Measurements from ENCODE around the gene MIA2.
A peak's percentile ranks its signal among the peaks of the same experiment; 100 is the strongest.
"Not testable (repeated sequence)": the region's sequence is repeated elsewhere in the genome, so short reads cannot be mapped to it uniquely, and the experiment has no call there.

Gene MIA2

GRCh38 chr14:39276579-39277114, 42.9 kb downstream of the MIA2 start:
- H3K9me3 Mint-ChIP-seq: peaks cover 7 to 13% of the 10 kb centered on the region in 2 donors
- H3K4me3 Mint-ChIP-seq: no peak overlapping the region
- ATAC-seq (no peak), DNase-seq (no peak)
- peaks cover 64% of the 10 kb centered on the region for H3K4me1 Mint-ChIP-seq
- H3K27ac Mint-ChIP-seq: peak overlapping the region in 1 of 2 donors; percentile 19
- H3K27me3 Mint-ChIP-seq: no peaks in the 10 kb centered on the region

GRCh38 chr14:39279515-39279914, 45.8 kb downstream of the MIA2 start:
- DNase-seq: no peak
- H3K27ac Mint-ChIP-seq: no peak overlapping the region
- H3K27me3 Mint-ChIP-seq: no peaks in the 10 kb centered on the region
- no peak for ATAC-seq
- H3K9me3 Mint-ChIP-seq: no peaks in the 10 kb centered on the region
- no peak overlapping the region for H3K4me3 Mint-ChIP-seq
- peaks cover 45% of the 10 kb centered on the region for H3K4me1 Mint-ChIP-seq

- H3K4me3 Mint-ChIP-seq: not testable (repeated sequence)
Measured at GRCh38 chr14:39280678-39281077, 47.0 kb downstream of the MIA2 start.

DNA sequence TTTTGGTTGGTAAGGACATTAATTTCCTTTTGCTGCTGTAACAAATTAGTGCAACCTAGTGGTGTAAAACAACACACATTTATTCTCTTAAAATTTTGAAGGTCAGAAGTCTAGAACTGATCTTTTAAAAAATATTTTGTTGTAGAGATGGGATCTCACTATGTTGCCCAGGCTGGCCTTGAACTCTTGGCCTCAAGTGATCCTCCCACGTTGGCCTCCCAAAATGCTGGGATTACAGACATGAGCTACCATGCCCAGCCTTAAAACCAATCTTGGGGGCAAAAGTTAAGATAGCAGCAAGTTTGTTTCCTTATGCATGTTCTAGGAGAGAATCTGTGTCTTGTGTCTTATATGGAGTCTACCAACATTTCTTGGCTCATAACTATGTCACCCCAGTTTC, 55.8 kb downstream of the MIA2 start:
- Mint-ChIP-seq H3K9me3 (no peaks in the 10 kb centered on the region), H3K27ac (no peak overlapping the region), H3K4me1 (peaks cover 7% of the 10 kb centered on the region), H3K4me3 (no peak overlapping the region), H3K27me3 (no peaks in the 10 kb centered on the region)
- DNase-seq (no peak), ATAC-seq (no peak)

More at GRCh38 chr14:39280678-39281077, 47.0 kb downstream of the MIA2 start:
- not testable (repeated sequence) for H3K9me3 Mint-ChIP-seq, H3K27me3 Mint-ChIP-seq, H3K27ac Mint-ChIP-seq, DNase-seq, ATAC-seq
- H3K4me1 Mint-ChIP-seq: peaks cover 38% of the 10 kb centered on the region

- H3K9me3 Mint-ChIP-seq: no peaks in the 10 kb centered on the region
- no peak for ATAC-seq
- no peak for DNase-seq
- no peak overlapping the region for H3K4me3 Mint-ChIP-seq
- H3K27ac Mint-ChIP-seq: no peak overlapping the region
- H3K27me3 Mint-ChIP-seq: no peaks in the 10 kb centered on the region
- peaks cover 7% of the 10 kb centered on the region for H3K4me1 Mint-ChIP-seq
Measured at GRCh38 chr14:39291701-39292100, 58.0 kb downstream of the MIA2 start.

- no peak for DNase-seq
- Mint-ChIP-seq H3K27me3 (no peaks in the 10 kb centered on the region), H3K4me1 (peaks cover 7% of the 10 kb centered on the region), H3K9me3 (no peaks in the 10 kb centered on the region), H3K4me3 (no peak overlapping the region), H3K27ac (no peak overlapping the region)
- no peak for ATAC-seq
Measured at GRCh38 chr14:39293629-39294028, 59.9 kb downstream of the MIA2 start.

DNA sequence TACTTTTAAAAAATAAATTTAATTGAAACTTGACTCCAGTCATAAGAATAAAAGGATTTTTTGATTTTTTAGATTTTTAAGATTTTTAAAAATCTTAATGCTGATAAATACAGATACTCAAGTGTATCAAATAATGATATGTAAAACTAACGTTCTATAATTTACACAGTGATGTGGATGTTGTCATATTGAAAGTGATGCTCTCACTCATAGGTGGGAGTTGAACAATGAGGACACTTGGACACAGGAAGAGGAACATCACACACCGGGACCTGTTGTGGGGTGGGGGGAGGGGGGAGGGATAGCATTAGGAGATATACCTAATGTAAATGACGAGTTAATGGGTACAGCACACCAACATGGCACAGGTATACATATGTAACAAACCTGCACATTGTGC, 66.7 kb downstream of the MIA2 start:
- H3K27ac Mint-ChIP-seq, H3K4me1 Mint-ChIP-seq, H3K9me3 Mint-ChIP-seq, H3K4me3 Mint-ChIP-seq, DNase-seq, H3K27me3 Mint-ChIP-seq, ATAC-seq: not testable (repeated sequence)

DNA sequence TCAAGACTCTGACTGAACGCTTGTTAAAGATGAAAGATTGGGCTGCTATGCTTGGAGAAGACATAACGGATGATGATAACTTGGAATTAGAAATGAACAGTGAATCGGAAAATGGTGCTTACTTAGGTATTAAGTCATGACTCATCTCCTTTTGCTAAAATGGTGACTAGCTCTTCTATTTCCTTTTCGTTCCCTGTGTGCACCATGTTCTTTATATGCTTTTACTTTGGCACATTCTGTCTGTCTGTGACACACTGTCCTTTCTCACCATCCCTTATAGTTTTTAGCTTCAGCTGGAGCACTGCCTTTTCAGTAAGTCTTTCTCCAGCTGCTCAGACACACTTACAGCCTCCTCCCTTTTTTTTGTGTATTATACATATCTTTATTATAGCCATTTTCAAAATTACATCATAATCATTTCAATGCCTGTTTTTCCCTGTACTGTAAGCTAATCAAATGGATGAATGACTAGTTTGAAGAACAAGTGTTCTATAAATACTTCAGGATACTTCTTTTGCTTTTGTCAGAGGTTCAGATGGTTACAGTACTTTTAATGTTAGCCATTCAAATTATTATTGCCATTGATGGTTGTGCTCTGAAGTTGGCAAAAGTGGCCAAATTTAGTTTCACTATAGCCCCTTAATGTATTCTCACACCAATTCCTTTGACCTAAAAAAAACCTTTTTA, 68.6 kb downstream of the MIA2 start:
- Mint-ChIP-seq H3K4me3 (no peak overlapping the region), H3K27me3 (no peaks in the 10 kb centered on the region), H3K9me3 (no peaks in the 10 kb centered on the region), H3K27ac (no peak overlapping the region), H3K4me1 (peaks cover 6% of the 10 kb centered on the region)
- ATAC-seq (no peak), DNase-seq (no peak)

- Mint-ChIP-seq H3K9me3 (no peaks in the 10 kb centered on the region), H3K27ac (no peak overlapping the region), H3K4me3 (no peak overlapping the region), H3K27me3 (no peaks in the 10 kb centered on the region), H3K4me1 (peaks cover 6% of the 10 kb centered on the region)
- DNase-seq: no peak
- no peak for ATAC-seq
Measured at GRCh38 chr14:39303115-39303514, 69.4 kb downstream of the MIA2 start.

GRCh38 chr14:39307815-39308214, 74.1 kb downstream of the MIA2 start:
- Mint-ChIP-seq H3K27me3 (no peaks in the 10 kb centered on the region), H3K9me3 (no peaks in the 10 kb centered on the region)
- ATAC-seq: no peak

GRCh38 chr14:39310051-39310450, 76.3 kb downstream of the MIA2 start:
- ATAC-seq: no peak
- no peak overlapping the region for H3K4me3 Mint-ChIP-seq
- H3K9me3 Mint-ChIP-seq: no peaks in the 10 kb centered on the region
- H3K4me1 Mint-ChIP-seq: peaks cover 6% of the 10 kb centered on the region
- no peaks in the 10 kb centered on the region for H3K27me3 Mint-ChIP-seq
- no peak overlapping the region for H3K27ac Mint-ChIP-seq
- no peak for DNase-seq

More at GRCh38 chr14:39307815-39308214, 74.1 kb downstream of the MIA2 start:
- H3K4me1 Mint-ChIP-seq: peaks cover 6% of the 10 kb centered on the region
- H3K27ac Mint-ChIP-seq: no peak overlapping the region
- H3K4me3 Mint-ChIP-seq: no peak overlapping the region
- DNase-seq: no peak

GRCh38 chr14:39315859-39316444, 82.2 kb downstream of the MIA2 start:
- H3K27ac Mint-ChIP-seq: no peak overlapping the region
- H3K27me3 Mint-ChIP-seq: no peaks in the 10 kb centered on the region
- ATAC-seq (no peak), DNase-seq (no peak)
- no peaks in the 10 kb centered on the region for H3K9me3 Mint-ChIP-seq
- no peaks in the 10 kb centered on the region for H3K4me1 Mint-ChIP-seq
- no peak overlapping the region for H3K4me3 Mint-ChIP-seq

GRCh38 chr14:39316830-39317553, 83.3 kb downstream of the MIA2 start:
- Mint-ChIP-seq H3K4me3 (no peak overlapping the region), H3K27me3 (no peaks in the 10 kb centered on the region), H3K9me3 (no peaks in the 10 kb centered on the region), H3K4me1 (no peaks in the 10 kb centered on the region), H3K27ac (no peak overlapping the region)
- no peak for ATAC-seq
- DNase-seq: no peak

- H3K9me3 Mint-ChIP-seq: no peaks in the 10 kb centered on the region
- no peak overlapping the region for H3K27ac Mint-ChIP-seq
Measured at GRCh38 chr14:39318574-39318973, 84.9 kb downstream of the MIA2 start.

GRCh38 chr14:39319381-39319780, 85.7 kb downstream of the MIA2 start:
- H3K27ac Mint-ChIP-seq: no peak overlapping the region
- DNase-seq (no peak), ATAC-seq (no peak)
- H3K9me3 Mint-ChIP-seq: no peaks in the 10 kb centered on the region
- no peak overlapping the region for H3K4me3 Mint-ChIP-seq
- no peaks in the 10 kb centered on the region for H3K27me3 Mint-ChIP-seq
- H3K4me1 Mint-ChIP-seq: peaks cover 6% of the 10 kb centered on the region

More at GRCh38 chr14:39318574-39318973, 84.9 kb downstream of the MIA2 start:
- DNase-seq (no peak), ATAC-seq (no peak)
- H3K4me1 Mint-ChIP-seq: peaks cover 6% of the 10 kb centered on the region
- H3K27me3 Mint-ChIP-seq: no peaks in the 10 kb centered on the region
- no peak overlapping the region for H3K4me3 Mint-ChIP-seq

DNA sequence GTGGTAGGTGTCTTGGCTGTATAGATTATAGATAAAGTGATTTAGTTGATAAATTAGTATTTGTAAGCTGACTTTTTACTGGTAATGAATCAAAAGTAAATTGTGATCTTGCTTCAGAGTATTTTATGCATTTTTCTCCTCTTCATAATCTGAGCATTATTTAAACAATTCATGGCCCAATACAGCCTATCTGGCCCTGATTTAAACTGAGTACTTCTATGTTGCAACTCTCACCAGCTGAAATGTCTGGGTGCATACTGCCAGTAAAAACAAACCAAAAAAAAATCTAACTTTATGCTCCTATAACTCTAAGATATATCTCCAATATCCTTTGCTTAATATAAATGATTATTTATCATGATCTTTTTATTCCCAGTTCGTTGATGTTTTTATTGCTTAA, 86.6 kb downstream of the MIA2 start:
- no peak for DNase-seq
- no peak for ATAC-seq
- Mint-ChIP-seq H3K4me1 (peaks cover 6% of the 10 kb centered on the region), H3K4me3 (no peak overlapping the region), H3K27me3 (no peaks in the 10 kb centered on the region), H3K9me3 (no peaks in the 10 kb centered on the region), H3K27ac (no peak overlapping the region)
